Loucy (cell line): ENCODE data around the gene IGHMBP2.

ENCODE experiments used
- EZH2phosphoT487 ChIP-seq: fragments of 200-600 bp; IDR thresholded peaks from 2 replicates; pipeline ENCODE4 v1.6.1; 2018; ENCODE audit warnings: antibody characterized with exemption, mild to moderate bottlenecking, moderate library complexity, borderline replicate concordance
- TF ChIP-seq, protein P1 (sequence below): fragments of 200-600 bp; sonication (generic); conservative IDR thresholded peaks from 2 replicates; pipeline ENCODE4 v1.5.1; 2014; ENCODE audit warnings: mild to moderate bottlenecking, antibody characterized with exemption, low read length

GRCh38 chr11:68910965-68911364 lies 7.3 kb downstream of the IGHMBP2 start:
- no peak for TF ChIP-seq EZH2phosphoT487
- TF ChIP-seq, protein P1, sequence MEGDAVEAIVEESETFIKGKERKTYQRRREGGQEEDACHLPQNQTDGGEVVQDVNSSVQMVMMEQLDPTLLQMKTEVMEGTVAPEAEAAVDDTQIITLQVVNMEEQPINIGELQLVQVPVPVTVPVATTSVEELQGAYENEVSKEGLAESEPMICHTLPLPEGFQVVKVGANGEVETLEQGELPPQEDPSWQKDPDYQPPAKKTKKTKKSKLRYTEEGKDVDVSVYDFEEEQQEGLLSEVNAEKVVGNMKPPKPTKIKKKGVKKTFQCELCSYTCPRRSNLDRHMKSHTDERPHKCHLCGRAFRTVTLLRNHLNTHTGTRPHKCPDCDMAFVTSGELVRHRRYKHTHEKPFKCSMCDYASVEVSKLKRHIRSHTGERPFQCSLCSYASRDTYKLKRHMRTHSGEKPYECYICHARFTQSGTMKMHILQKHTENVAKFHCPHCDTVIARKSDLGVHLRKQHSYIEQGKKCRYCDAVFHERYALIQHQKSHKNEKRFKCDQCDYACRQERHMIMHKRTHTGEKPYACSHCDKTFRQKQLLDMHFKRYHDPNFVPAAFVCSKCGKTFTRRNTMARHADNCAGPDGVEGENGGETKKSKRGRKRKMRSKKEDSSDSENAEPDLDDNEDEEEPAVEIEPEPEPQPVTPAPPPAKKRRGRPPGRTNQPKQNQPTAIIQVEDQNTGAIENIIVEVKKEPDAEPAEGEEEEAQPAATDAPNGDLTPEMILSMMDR: no peak
